Colonic mucosa (tissue), 4 donors: ENCODE results near the gene GLT6D1. TPM values are rescaled to one million over a fixed set of nuclear protein-coding genes. Genes with fewer than 3 reads are reported as not detected.

Experiments used
- DNase-seq: peaks from one replicate; pipeline ENCODE4 v3.0.0-alpha.2; 2020
- H3K27ac ChIP-seq: fragments of 200-600 bp; one replicate; pipeline ENCODE4 v1.8.0; 2021
- H3K27me3 ChIP-seq: fragments of 200-600 bp; one replicate; pipeline ENCODE4 v1.8.0; 2021
- H3K36me3 ChIP-seq: fragments of 200-600 bp; one replicate; pipeline ENCODE4 v1.8.0; 2021
- H3K4me1 ChIP-seq: fragments of 200-600 bp; one replicate; pipeline ENCODE4 v1.8.0; 2021; ENCODE audit warnings: mild to moderate bottlenecking
- H3K4me3 ChIP-seq: fragments of 200-600 bp; one replicate; pipeline ENCODE4 v1.8.0; 2021
- H3K9ac ChIP-seq, 2 donors: one replicate each; pipeline ENCODE4 v1.7.0; 2013; ENCODE audit warnings: control low read depth in 2 of 2, low read depth in 2 of 2, low read length in 2 of 2
- H3K9me3 ChIP-seq: fragments of 200-600 bp; one replicate; pipeline ENCODE4 v1.8.0; 2021
- intact Hi-C: fragments of 100-400 bp; cut with DNase I; formaldehyde crosslinking; loops from one replicate; pipeline ENCODE4 v1.14.1; 2022
- total RNA-seq, 2 donors: library from RNA; stranded (reverse); fragmentation: NEBNext Ultra II Directional in 1 of 2; extraction: Animal tissue kit (Norgen Biotek cat#: 25700) in 1 of 2; gene quantifications; one replicate each; pipeline ENCODE4 v1.2.1, GENCODE V29; 2021
- TF ChIP-seq, protein P1 (sequence below): fragments of 200-600 bp; IDR thresholded peaks from one replicate; pipeline ENCODE4 v1.8.0; 2022; ENCODE audit warnings: antibody characterized with exemption, mild to moderate bottlenecking
- donor health status: healthy.
- donor health status: DM: no; HTN: no; CAD: no.
- donor health status: DM: no; HTN: no; CAD: no.

The GLT6D1 gene
- total RNA-seq, 2 donors from 2014 or later: not detected

DNA sequence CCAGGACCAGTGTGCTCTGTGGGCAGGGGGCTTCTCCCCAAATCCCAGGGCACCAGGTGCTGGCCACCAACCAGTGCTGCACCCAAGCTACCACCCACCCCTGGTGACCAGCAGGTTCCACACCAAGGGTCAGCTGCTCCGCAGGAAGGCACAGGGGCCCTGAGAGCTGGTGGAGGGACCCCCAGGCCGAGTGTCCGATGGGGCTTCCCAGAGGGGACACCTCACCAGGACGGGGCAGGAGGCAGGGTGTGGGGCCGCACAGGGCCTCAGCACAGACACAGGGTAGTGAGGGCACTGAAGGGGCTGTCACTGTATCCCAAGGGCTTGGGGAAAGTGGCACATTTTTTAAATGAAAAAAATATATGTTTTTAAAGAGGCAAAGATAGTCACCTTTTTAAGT, 41.8 kb upstream of the GLT6D1 start:
- no peaks in the 10 kb centered on the region for H3K9me3 ChIP-seq
- intact Hi-C loops: no loop called here
- no peaks in the 10 kb centered on the region for H3K4me1 ChIP-seq
- no peak overlapping the region for H3K27ac ChIP-seq
- no peak overlapping the region for H3K4me3 ChIP-seq
- TF ChIP-seq, protein P1, sequence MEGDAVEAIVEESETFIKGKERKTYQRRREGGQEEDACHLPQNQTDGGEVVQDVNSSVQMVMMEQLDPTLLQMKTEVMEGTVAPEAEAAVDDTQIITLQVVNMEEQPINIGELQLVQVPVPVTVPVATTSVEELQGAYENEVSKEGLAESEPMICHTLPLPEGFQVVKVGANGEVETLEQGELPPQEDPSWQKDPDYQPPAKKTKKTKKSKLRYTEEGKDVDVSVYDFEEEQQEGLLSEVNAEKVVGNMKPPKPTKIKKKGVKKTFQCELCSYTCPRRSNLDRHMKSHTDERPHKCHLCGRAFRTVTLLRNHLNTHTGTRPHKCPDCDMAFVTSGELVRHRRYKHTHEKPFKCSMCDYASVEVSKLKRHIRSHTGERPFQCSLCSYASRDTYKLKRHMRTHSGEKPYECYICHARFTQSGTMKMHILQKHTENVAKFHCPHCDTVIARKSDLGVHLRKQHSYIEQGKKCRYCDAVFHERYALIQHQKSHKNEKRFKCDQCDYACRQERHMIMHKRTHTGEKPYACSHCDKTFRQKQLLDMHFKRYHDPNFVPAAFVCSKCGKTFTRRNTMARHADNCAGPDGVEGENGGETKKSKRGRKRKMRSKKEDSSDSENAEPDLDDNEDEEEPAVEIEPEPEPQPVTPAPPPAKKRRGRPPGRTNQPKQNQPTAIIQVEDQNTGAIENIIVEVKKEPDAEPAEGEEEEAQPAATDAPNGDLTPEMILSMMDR: no peak
- no peak overlapping the region for H3K9ac ChIP-seq
- DNase-seq: no peak
- no peaks in the 10 kb centered on the region for H3K27me3 ChIP-seq
- no peaks in the 10 kb centered on the region for H3K36me3 ChIP-seq

DNA sequence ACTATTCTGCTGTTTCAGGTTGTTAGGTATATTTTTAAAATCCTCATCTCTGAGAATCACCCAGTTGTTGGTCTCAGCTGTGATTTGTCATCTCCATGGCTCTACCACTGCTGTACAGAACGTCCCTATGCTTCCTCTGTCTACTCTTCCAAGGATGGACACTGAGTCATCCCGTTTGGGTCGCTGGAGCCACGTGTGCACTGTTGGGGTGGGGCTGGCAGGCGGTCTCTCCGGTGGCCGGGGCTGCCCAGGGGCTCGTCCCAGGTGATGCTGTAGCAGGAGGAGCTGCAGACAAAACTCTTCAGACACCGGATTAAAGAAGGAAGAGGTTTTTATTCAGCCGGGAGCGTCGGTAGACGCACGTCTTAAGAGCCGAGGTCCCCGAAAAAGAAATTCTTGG, 40.7 kb upstream of the GLT6D1 start:
- Histone ChIP-seq H3K9me3 (no peaks in the 10 kb centered on the region), H3K27me3 (no peaks in the 10 kb centered on the region)

DNA sequence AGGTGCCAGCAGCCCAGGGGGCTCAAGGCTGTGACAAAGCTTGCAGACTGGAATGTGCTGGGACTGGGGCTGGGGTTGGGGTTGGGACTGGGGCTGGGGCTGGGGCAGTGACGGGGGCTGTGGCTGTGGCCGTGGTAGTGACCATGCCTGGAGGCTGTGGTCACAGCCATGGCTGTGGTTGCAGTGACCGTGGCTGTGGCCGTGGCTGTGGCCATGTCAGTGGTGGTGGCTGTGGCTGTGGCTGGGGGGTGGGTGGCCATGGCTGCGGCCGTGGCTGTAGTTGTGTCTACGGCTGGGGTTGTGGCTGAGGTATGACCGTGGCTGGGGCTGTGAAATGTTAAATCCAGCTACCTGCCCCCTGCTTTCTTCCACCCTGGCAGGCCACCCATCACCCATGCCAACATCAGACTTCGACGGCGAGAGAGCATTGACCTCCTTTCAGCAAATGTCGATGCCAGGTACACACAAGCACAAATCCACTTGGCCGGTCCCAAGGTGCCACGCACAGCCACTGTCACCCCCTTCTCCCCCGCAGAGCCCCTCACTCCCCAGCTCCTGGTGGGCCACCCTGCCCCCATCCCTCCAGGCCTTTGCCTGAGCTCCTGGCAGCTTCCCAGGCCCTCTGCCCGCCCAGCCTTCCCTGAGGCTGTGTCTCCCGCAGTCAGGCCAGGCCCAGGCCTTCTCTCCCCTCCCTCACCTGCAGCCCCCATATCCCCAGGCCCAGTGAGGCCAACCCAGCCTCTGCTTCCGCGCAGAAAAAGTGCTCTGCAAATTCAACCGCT, 39.1 kb upstream of the GLT6D1 start:
- Histone ChIP-seq H3K27me3 (no peaks in the 10 kb centered on the region), H3K27ac (no peak overlapping the region), H3K9me3 (no peaks in the 10 kb centered on the region), H3K4me1 (no peaks in the 10 kb centered on the region), H3K9ac (no peak overlapping the region), H3K4me3 (no peak overlapping the region), H3K36me3 (no peaks in the 10 kb centered on the region)
- TF ChIP-seq, protein P1: no peak
- no peak for DNase-seq
- intact Hi-C loops: no loop called here

More for the DNA sequence above, 40.7 kb upstream of the GLT6D1 start:
- Histone ChIP-seq H3K27ac (no peak overlapping the region), H3K9ac (no peak overlapping the region), H3K4me1 (no peaks in the 10 kb centered on the region), H3K4me3 (no peak overlapping the region), H3K36me3 (no peaks in the 10 kb centered on the region)
- TF ChIP-seq, protein P1: no peak
- no peak for DNase-seq
- intact Hi-C loops: no loop called here

DNA sequence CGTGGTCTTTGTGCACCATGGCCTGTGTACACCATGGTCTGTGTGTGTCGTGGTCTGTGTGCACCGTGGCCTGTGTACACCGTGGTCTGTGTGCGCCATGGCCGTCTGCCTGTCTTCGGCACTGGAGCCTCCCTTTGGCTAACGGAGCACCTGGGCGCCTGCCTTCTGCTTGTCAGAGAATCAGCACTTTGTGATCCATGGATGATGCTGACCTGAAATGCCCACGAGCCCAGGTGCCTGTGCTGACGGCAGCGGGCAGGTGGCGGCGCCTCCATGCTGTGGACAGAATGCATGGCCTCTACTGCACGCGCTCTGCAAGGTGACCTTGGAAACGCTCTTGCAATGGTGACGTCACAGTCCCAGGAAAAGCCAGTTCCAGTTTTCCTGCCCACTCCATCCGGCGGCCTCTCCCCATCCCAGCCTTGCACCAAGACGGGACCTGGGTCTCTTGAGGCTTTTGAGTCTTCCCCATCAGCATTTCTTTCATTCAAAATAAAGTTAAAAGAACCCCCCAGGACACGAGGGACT, 38.4 kb upstream of the GLT6D1 start:
- TF ChIP-seq, protein P1: no peak
- Histone ChIP-seq H3K27ac (no peak overlapping the region), H3K4me3 (no peak overlapping the region), H3K36me3 (no peaks in the 10 kb centered on the region), H3K9me3 (no peaks in the 10 kb centered on the region), H3K4me1 (no peaks in the 10 kb centered on the region), H3K27me3 (no peaks in the 10 kb centered on the region), H3K9ac (no peak overlapping the region)
- DNase-seq: no peak
- intact Hi-C loops: no loop called here

DNA sequence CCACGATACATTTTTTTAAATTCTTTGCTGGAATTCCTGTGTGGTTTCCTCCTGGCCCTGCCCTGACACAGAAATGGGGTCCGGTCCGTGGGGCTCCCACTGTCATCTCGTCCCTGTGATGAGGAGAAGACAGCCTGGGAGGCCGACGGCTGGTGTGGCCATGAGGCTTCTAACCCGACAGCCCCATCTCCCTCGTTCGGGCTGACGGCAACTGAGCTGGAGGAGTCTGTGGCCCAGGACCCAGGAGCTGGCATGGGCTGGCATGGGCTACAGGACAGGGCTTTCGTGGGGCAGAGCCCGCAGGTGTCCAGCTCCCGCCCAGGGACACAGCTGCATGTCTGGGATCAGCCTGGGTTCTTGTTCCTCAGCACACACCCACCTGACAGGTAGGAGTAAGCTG, 37.6 kb upstream of the GLT6D1 start:
- intact Hi-C loops: no loop called here
- Histone ChIP-seq H3K4me1 (no peaks in the 10 kb centered on the region), H3K9ac (no peak overlapping the region), H3K4me3 (no peak overlapping the region), H3K27me3 (no peaks in the 10 kb centered on the region), H3K27ac (no peak overlapping the region), H3K36me3 (no peaks in the 10 kb centered on the region), H3K9me3 (no peaks in the 10 kb centered on the region)
- no peak for DNase-seq
- TF ChIP-seq, protein P1: no peak
